Fibroblast of lung (primary cell): ENCODE measurements around the gene SPARC.
"Not testable (repeated sequence)": the region's sequence is repeated elsewhere in the genome, so short reads cannot be mapped to it uniquely, and the experiment has no call there.

ENCODE experiments used
- EZH2 ChIP-seq: IDR thresholded peaks from 2 replicates; pipeline ENCODE4 v1.5.1; 2012; ENCODE audit warnings: low read length, control low read depth, mild to moderate bottlenecking; ENCODE audit errors: missing control alignments
- TF ChIP-seq, protein P1 (sequence below), 2 donors: IDR thresholded peaks in 1 of 2; conservative IDR thresholded peaks in 1 of 2; 1 replicate in 1 of 2; 2 replicates in 1 of 2; pipeline ENCODE4 v1.5.1; 2011 to 2012; ENCODE audit warnings: low read length in 2 of 2, control low read depth in 1 of 2, inconsistent platforms in 1 of 2, low read depth in 1 of 2, mild to moderate bottlenecking in 1 of 2

GRCh38 chr5:151729597-151729996, 42.9 kb upstream of the SPARC start:
- TF ChIP-seq, protein P1, sequence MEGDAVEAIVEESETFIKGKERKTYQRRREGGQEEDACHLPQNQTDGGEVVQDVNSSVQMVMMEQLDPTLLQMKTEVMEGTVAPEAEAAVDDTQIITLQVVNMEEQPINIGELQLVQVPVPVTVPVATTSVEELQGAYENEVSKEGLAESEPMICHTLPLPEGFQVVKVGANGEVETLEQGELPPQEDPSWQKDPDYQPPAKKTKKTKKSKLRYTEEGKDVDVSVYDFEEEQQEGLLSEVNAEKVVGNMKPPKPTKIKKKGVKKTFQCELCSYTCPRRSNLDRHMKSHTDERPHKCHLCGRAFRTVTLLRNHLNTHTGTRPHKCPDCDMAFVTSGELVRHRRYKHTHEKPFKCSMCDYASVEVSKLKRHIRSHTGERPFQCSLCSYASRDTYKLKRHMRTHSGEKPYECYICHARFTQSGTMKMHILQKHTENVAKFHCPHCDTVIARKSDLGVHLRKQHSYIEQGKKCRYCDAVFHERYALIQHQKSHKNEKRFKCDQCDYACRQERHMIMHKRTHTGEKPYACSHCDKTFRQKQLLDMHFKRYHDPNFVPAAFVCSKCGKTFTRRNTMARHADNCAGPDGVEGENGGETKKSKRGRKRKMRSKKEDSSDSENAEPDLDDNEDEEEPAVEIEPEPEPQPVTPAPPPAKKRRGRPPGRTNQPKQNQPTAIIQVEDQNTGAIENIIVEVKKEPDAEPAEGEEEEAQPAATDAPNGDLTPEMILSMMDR (conservative IDR thresholded peaks at IDR 0.05 in 1 of 2, IDR thresholded peaks at IDR 0.05 in 1 of 2; ENCODE audit: low read depth in 1 of 2, low read length in 2 of 2), result not testable (repeated sequence)
- TF ChIP-seq EZH2, result not testable (repeated sequence)
